ENCODE measurements around the gene RHEBL1.

The RHEBL1 gene

GRCh38 chr12:49069507-49070346, at the start of gene RHEBL1:
RHEBL1 (minus strand) TSS chr12:49069979; CDS start chr12:49069785, 194 bp downstream.
- ChIA-PET CTCF (interaction anchor here (0.8 to 8.0 kb wide), 5 partner anchors 11 to 41 kb away, joined by 3 to 57 read pairs (median 5); partner anchors contain the start of genes DHH and LMBR1L), POLR2A (interaction anchor here (0.7 to 4.0 kb wide), 15 partner anchors 10 to 163 kb away, joined by 3 to 44 read pairs (median 4); partner anchors contain the start of genes KMT2D, LMBR1L and TUBA1B)
- peak; percentile 96 for DNase-seq (ENCODE audit: extremely low spot score)
- TF ChIP-seq HDGF (IDR thresholded peaks at IDR 0.05; ENCODE audit: borderline replicate concordance) (no peak), FOXM1 (IDR thresholded peaks at IDR 0.05; ENCODE audit: borderline replicate concordance) (no peak), FOXK2 (IDR thresholded peaks at IDR 0.05) (no peak), ARNT (IDR thresholded peaks at IDR 0.05) (no peak), ZNF384 (IDR thresholded peaks at IDR 0.05) (no peak), ELF4 (IDR thresholded peaks at IDR 0.05) (no peak), BHLHE40 (IDR thresholded peaks at IDR 0.05; ENCODE audit: borderline replicate concordance) (no peak), NFRKB (IDR thresholded peaks at IDR 0.05) (no peak), CTBP1 (IDR thresholded peaks at IDR 0.05; ENCODE audit: borderline replicate concordance) (0 out of 2 replicates have a peak, but pooled peaks have one; percentile 48), SUZ12 (IDR thresholded peaks at IDR 0.05) (no peak), SP1 (IDR thresholded peaks at IDR 0.05) (no peak), L3MBTL2 (conservative IDR thresholded peaks at IDR 0.05) (peak; percentile 80), LEF1 (IDR thresholded peaks at IDR 0.05; ENCODE audit: borderline replicate concordance) (no peak), FOXA1 (IDR thresholded peaks at IDR 0.05) (no peak), PKNOX1 (IDR thresholded peaks at IDR 0.05) (no peak), TARDBP (IDR thresholded peaks at IDR 0.05) (no peak)

GRCh38 chr12:49111206-49111605, 41.4 kb upstream of the RHEBL1 start:
- DNase-seq (ENCODE audit: extremely low spot score): no peak
- no peak for TF ChIP-seq ARNT (IDR thresholded peaks at IDR 0.05)
- TF ChIP-seq L3MBTL2 (conservative IDR thresholded peaks at IDR 0.05): no peak
- no peak for TF ChIP-seq CTBP1 (IDR thresholded peaks at IDR 0.05; ENCODE audit: borderline replicate concordance)
- no peak for TF ChIP-seq HDGF (IDR thresholded peaks at IDR 0.05; ENCODE audit: borderline replicate concordance)
- TF ChIP-seq FOXK2 (IDR thresholded peaks at IDR 0.05): no peak
- TF ChIP-seq ZNF384 (IDR thresholded peaks at IDR 0.05): no peak
- no peak for TF ChIP-seq TARDBP (IDR thresholded peaks at IDR 0.05)
- CTCF ChIA-PET: interaction anchor here (0.5 to 3.5 kb wide), 10 partner anchors 10 to 133 kb away, joined by 3 to 21 read pairs (median 5); partner anchors contain the start of gene RHEBL1
- POLR2A ChIA-PET: interaction anchor here (0.8 to 7.8 kb wide), 9 partner anchors 9 to 631 kb away, joined by 3 to 112 read pairs (median 4); partner anchors contain the start of genes RHEBL1 and TUBA1B

GRCh38 chr12:49110464-49111155, 40.8 kb upstream of the RHEBL1 start, which contains the start of gene LMBR1L:
LMBR1L (minus strand) TSS chr12:49110847; CDS start chr12:49110555, 292 bp downstream.
- no peak for TF ChIP-seq FOXK2 (IDR thresholded peaks at IDR 0.05)
- peak; percentile 98 for TF ChIP-seq PKNOX1 (IDR thresholded peaks at IDR 0.05)
- CTCF ChIA-PET: interaction anchor here (0.6 to 3.5 kb wide), 11 partner anchors 11 to 133 kb away, joined by 3 to 21 read pairs (median 5); partner anchors contain the start of gene RHEBL1
- POLR2A ChIA-PET: interaction anchor here (0.6 to 7.8 kb wide), 14 partner anchors 8 to 631 kb away, joined by 3 to 112 read pairs (median 4); partner anchors contain the start of genes RHEBL1 and TUBA1B
- DNase-seq (ENCODE audit: extremely low spot score): peak; percentile 98

- DNase-seq (ENCODE audit: extremely low spot score): no peak
- TF ChIP-seq CTBP1 (IDR thresholded peaks at IDR 0.05; ENCODE audit: borderline replicate concordance) (no peak), NFRKB (IDR thresholded peaks at IDR 0.05) (no peak), SP1 (IDR thresholded peaks at IDR 0.05) (no peak)
- ChIA-PET CTCF (interaction anchor here (0.6 to 3.5 kb wide), 10 partner anchors 10 to 134 kb away, joined by 3 to 21 read pairs (median 5); partner anchors contain the start of gene RHEBL1), POLR2A (interaction anchor here (0.6 to 7.8 kb wide), 15 partner anchors 8 to 51 kb away, joined by 3 to 112 read pairs (median 4); partner anchors contain the start of genes RHEBL1 and TUBA1B)
Observed at GRCh38 chr12:49109641-49110463, 40.1 kb upstream of the RHEBL1 start.

- no peak for DNase-seq (ENCODE audit: extremely low spot score)
- POLR2A ChIA-PET: interaction anchor here (0.6 to 7.8 kb wide), 6 partner anchors 9 to 234 kb away, joined by 3 to 112 read pairs (median 5); partner anchors contain the start of gene TUBA1B
- CTCF ChIA-PET: interaction anchor here (0.8 to 3.5 kb wide), 6 partner anchors 9 to 51 kb away, joined by 3 to 21 read pairs (median 9); no protein-coding TSS in a partner anchor
- TF ChIP-seq FOXK2 (IDR thresholded peaks at IDR 0.05): no peak
- TF ChIP-seq SUZ12 (IDR thresholded peaks at IDR 0.05): no peak
- TF ChIP-seq ARNT (IDR thresholded peaks at IDR 0.05): no peak
- TF ChIP-seq HDGF (IDR thresholded peaks at IDR 0.05; ENCODE audit: borderline replicate concordance): no peak
- no peak for TF ChIP-seq BHLHE40 (IDR thresholded peaks at IDR 0.05; ENCODE audit: borderline replicate concordance)
- TF ChIP-seq FOXM1 (IDR thresholded peaks at IDR 0.05; ENCODE audit: borderline replicate concordance): no peak
- TF ChIP-seq ZNF384 (IDR thresholded peaks at IDR 0.05): no peak
- TF ChIP-seq ELF4 (IDR thresholded peaks at IDR 0.05): no peak
- TF ChIP-seq FOXA1 (IDR thresholded peaks at IDR 0.05): no peak
- no peak for TF ChIP-seq NFRKB (IDR thresholded peaks at IDR 0.05)
- no peak for TF ChIP-seq LEF1 (IDR thresholded peaks at IDR 0.05; ENCODE audit: borderline replicate concordance)
Observed at GRCh38 chr12:49108958-49109404, 39.2 kb upstream of the RHEBL1 start.

All from HEK293T (cell line).